Measurements from ENCODE around the gene CARTPT. TPM values are rescaled to one million over a fixed set of nuclear protein-coding genes. Genes with fewer than 3 reads are reported as not detected.

CARTPT gene
- 2.9 TPM for total RNA-seq

GRCh38 chr5:71719063-71719964 is at the start of gene CARTPT:
Gene CARTPT (plus strand): TSS chr5:71719275. CDS start chr5:71719294, 19 bp downstream.
- FAIRE-seq, result no peak
- DNase-seq (ENCODE audit: low spot score in 2 of 2), result no peak

GRCh38 chr5:71677977-71678376 is 41.1 kb upstream of the CARTPT start:
- DNase-seq (ENCODE audit: low spot score in 2 of 2) (no peak), FAIRE-seq (no peak)

DNA sequence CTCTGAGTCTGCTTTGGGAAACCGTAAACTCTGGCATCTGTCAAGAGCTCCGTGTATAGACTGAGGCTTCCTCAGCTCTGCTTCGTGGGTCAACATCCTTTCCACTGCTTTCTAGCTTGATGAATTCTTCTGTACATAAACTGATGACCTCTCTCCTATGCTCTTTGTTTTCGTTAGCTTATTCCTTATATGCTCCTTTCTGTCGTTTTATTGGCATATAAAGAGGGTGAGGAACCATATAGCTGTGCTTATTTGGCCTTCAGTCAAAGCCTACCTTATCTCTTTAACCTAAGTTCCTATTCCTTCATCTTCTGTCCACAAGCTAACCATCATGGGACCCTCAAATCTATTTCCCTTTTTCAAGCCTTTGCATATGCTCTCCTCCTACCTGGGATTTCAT is 39.4 kb upstream of the CARTPT start:
- DNase-seq (ENCODE audit: low spot score in 2 of 2), result no peak
- FAIRE-seq, result no peak

GRCh38 chr5:71680510-71680909 is 38.6 kb upstream of the CARTPT start:
- DNase-seq (ENCODE audit: low spot score in 2 of 2) (no peak), FAIRE-seq (no peak)

DNA sequence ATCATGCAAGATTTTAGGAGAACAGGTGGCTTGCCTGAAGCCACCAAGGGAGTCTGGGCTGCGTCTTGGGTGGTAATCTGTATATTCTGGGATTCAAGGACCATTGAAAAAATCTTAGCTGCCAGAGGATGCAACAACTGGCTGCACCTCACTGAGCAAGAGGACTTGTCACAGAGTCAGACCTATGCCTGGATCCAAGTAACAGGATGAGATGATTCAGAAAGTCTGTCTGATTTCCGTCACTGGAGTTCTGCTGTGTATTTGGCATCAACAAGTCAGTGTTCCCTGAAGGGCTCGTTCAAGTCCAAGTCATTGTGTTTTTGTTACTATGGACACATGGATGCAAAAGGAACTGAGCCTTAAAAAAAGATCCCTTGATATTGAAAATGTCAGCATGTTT is 37.8 kb upstream of the CARTPT start:
- DNase-seq (ENCODE audit: low spot score in 2 of 2) (no peak), FAIRE-seq (no peak)

DNA sequence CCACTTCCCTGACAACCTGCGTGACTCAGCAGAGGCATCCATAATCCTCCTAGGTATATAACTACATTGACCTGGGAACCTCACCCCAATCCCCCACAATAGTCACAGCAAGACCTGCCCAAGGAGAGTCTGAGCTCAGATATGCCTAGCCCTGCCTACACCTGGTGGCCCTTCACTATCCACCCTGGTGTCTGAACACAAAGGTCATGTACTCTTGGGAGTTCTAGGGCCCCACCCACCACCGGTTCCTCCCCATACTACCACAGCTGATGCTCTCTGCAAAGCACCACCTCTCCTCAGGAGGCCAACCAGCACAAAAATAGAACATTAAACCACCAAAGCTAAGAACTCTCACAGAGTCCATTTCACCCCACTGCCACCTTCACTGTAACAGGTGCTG is 34.8 kb upstream of the CARTPT start:
- no peak for FAIRE-seq
- no peak for DNase-seq (ENCODE audit: low spot score in 2 of 2)

DNA sequence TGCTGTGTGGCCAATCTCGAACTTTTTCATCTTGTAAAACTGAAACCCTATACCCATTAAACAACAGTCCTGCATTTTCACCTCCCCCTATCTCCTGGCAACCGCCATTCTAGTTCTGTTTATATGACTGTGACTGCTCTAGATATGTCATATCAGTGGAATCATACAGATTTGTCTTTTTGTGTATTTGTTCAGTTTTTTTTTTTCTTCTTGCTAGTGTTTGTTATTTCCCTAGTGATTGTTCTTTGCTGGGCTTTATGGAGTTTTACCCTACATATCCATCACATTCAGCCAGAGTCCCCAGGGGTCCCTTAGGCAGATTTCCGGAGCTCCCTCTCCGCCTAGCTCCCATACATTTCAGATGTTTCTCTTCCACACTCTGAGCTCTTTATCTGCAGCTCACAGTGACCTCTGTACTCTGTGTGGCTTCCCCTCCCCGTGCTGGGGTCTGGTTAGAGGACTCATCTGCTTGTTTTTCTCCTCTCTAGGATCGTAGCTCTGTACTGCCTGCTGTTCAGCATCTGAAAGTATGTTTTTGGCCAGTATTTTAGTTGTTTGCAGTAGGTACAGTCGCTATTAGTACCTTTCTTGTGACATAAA is 25.1 kb upstream of the CARTPT start:
- FAIRE-seq (no peak), DNase-seq (ENCODE audit: low spot score in 2 of 2) (no peak)

- FAIRE-seq (no peak), DNase-seq (ENCODE audit: low spot score in 2 of 2) (no peak)
Observed at GRCh38 chr5:71695071-71695470, 24.0 kb upstream of the CARTPT start.

DNA sequence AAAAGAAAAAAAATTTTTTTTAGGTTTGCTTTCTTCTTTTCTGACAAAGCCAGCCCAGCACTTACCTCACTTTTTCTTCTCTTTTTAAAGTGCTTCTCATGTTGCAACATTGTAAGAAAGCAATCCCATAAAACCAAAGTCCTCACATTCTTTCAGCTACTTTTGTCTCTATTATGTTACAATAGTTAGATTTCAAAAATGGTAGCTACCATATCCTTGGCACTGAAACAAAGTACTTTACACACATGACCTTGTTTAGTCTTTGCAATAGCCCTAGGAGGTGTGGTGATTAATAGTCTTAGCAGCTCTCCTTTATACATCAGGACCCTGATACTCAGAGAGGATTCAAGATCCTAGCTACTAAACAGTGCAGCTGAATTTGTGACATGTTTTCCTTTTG is 23.5 kb upstream of the CARTPT start:
- DNase-seq (ENCODE audit: low spot score in 2 of 2) (no peak), FAIRE-seq (no peak)

GRCh38 chr5:71697967-71698366 is 21.1 kb upstream of the CARTPT start:
- DNase-seq (ENCODE audit: low spot score in 2 of 2) (no peak), FAIRE-seq (no peak)

GRCh38 chr5:71699233-71699632 is 19.8 kb upstream of the CARTPT start:
- DNase-seq (ENCODE audit: low spot score in 2 of 2) (no peak), FAIRE-seq (no peak)

DNA sequence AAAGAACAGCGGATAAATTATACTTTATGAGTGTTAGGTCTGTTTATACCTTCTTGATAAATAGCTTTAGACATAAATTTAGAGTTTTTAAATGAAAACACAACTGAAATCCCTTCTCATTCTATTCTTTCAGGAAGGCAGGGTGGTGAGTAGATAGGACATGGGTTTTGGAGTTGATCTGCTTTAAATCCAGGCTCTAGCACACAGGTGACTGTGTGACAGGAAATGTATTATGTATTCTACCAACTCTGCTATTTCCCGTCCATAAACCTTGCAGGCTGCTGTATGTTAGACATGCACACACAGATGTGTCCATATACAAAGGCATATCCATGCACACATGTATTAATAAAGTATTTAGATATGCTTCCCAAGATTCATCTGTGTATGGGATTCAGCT is 19.3 kb upstream of the CARTPT start:
- FAIRE-seq (no peak), DNase-seq (ENCODE audit: low spot score in 2 of 2) (no peak)

GRCh38 chr5:71700803-71701202 is 18.3 kb upstream of the CARTPT start:
- FAIRE-seq, result no peak

DNA sequence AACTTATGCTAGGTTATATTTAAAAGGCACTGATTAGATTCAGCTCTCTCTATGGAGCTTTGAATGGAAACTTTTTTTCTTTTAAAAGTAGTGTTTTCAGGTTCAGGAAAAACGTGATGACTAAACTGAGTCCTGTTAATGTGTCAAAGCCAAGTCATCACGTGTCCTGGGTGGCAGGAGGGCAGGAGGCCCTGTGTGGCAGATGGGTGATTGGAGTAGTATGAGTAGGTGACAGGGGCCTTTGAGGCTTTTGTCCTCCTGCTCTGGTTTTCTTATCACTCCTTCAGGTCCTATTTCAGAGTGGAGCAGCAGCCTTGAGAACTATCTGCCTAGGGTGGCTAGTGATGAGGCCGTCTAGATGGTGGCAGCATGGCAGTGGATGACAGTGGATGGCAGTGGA is 17.7 kb upstream of the CARTPT start:
- DNase-seq (ENCODE audit: low spot score in 2 of 2) (no peak), FAIRE-seq (no peak)

More at GRCh38 chr5:71700803-71701202, 18.3 kb upstream of the CARTPT start:
- no peak for DNase-seq (ENCODE audit: low spot score in 2 of 2)

DNA sequence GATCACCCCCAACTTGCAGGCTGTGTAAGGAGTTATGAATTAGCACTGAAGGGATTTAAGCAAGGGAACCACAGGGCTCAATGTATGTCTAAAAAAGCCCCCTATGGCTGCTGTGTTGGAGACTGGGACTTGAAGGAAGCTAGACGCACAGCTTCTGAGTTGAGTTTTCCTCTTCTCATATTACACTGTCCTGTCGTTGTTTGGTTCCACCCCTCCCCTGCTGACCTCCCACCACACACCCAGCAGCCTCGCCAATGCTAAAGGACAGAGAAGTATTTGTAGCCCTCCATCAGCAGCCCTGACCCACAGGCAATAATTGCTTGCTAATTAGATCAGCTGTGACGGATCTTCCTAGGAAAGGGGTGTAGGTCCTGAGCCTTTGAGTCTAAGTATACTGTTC is 15.1 kb upstream of the CARTPT start:
- FAIRE-seq (no peak), DNase-seq (ENCODE audit: low spot score in 2 of 2) (no peak)

GRCh38 chr5:71705421-71705820 is 13.7 kb upstream of the CARTPT start:
- DNase-seq (ENCODE audit: low spot score in 2 of 2) (no peak), FAIRE-seq (no peak)

- DNase-seq (ENCODE audit: low spot score in 2 of 2) (no peak), FAIRE-seq (no peak)
Observed at GRCh38 chr5:71706906-71707305, 12.2 kb upstream of the CARTPT start.

DNA sequence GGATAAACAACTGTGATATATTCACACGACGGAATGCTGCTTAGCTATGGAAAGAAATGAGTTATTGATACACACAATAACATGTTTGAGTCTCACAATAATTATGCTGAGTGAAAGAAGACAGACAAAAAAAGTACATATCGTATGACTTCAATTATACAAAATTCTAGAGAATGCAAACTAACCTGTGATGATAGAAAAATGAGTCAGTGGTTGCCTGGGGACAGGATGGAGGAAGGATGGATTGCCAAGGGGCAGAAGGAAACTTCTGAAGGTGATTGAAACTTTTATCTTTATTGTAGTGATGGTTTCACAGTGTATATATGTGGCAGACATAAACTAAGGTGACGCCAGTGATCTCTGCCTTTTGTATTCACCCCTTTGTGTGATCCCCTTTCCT is 7.5 kb upstream of the CARTPT start:
- DNase-seq (ENCODE audit: low spot score in 2 of 2) (no peak), FAIRE-seq (no peak)

DNA sequence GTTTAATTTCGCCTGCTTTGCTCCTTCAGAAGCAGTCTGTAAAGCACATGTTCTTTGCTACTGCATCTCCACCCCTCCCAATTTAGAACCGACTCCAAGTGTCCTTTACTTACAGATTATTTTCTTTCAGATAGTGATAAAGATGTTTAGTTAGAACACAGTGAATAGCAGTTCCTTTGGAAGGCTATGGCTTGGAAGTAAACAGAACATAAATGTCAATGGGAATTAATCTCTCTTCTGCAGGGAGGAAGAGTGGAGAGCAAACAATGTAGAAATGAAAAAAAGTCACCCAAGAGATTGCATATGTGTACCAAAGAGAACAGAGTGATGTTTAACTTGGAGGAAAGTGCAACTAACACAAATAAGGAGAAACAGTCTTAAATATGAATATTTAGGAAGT is 4.2 kb upstream of the CARTPT start:
- FAIRE-seq, result no peak
- no peak for DNase-seq (ENCODE audit: low spot score in 2 of 2)

DNA sequence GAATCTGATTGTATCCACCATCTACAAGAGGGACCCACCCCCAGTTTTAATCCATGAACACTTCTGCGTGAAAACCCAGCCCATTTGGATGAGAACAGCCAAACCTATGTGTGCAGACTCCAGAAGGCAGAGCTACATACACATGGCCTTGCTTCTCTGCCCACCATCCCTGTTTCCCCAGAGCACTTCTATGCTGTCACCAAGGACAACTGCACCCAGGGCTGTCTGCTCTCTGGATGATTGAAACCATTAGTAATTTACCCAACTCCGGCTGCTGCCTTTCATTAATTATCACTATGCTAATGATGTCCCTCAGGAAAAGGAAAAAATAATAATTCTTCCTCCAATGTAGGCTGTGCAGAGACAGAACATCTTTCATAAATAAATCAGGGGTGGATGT is 8.9 kb downstream of the CARTPT start:
- no peak for FAIRE-seq
- no peak for DNase-seq (ENCODE audit: low spot score in 2 of 2)

GRCh38 chr5:71731015-71731414 is 11.9 kb downstream of the CARTPT start:
- no peak for FAIRE-seq
- DNase-seq (ENCODE audit: low spot score in 2 of 2), result no peak

- FAIRE-seq (no peak), DNase-seq (ENCODE audit: low spot score in 2 of 2) (no peak)
Observed at GRCh38 chr5:71732011-71732410, 12.9 kb downstream of the CARTPT start.
